DMS153 (cell line): ENCODE data around the gene GALNT2.

Source experiments
- DNase-seq: peaks from one replicate; lab custom pipeline; 2025; lab: John Stamatoyannopoulos, UW

Gene GALNT2

DNA sequence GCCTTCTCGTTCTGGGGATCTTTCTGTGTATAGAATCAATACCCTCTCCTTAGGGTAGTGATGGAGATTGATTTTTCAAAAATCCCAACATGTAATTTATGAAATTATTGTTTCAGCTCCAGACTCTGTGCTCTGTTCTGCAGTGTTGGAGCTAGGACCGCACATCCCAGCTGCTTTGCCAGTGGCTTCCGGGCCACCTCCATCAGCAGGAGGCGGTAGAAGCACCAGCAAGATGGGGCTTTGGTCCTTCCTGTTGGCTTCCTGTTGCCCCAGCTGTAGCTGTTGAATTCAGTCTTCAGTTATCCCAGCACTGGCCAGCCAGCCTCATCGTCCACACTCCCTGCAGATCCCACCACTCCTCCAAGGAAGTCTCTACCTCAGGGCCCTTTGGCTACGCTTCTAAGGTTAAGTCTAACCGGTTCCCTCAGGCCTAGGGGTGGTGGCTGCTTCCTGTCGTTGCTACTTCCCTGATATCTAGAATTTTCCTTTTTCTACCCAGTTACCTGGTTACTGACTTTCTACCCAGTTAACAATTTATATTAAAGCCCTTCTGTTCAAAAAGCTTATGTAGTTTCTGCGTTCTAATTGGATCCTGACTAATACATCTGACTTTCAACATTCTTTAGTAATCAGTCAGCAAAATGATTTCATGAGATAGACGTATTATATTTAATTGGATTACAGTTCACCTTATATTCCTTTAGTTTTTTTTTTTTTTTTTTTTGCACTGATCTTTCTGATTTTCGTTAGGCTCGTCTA lies 24.6 kb downstream of the GALNT2 start:
- DNase-seq, result no peak

DNA sequence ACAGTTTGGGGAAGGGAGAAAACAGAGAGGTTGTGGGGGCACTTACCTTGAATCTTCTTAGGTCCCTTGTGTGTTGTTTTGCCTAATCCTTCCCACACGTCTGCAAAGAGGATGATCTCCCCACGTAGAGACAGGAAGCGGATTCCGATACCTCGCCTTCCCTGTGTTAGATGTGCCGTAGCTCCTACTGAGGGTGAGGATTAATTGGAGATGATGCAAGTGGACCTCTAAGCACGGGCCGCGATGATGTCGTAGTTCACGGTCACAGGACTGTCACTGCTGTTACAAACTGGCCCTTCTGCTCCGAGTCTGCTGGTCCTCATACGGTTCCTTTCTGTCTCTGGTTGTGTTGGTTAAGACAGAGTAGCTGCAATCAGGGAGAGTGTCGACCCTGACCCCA lies 27.7 kb downstream of the GALNT2 start:
- DNase-seq, result no peak

DNA sequence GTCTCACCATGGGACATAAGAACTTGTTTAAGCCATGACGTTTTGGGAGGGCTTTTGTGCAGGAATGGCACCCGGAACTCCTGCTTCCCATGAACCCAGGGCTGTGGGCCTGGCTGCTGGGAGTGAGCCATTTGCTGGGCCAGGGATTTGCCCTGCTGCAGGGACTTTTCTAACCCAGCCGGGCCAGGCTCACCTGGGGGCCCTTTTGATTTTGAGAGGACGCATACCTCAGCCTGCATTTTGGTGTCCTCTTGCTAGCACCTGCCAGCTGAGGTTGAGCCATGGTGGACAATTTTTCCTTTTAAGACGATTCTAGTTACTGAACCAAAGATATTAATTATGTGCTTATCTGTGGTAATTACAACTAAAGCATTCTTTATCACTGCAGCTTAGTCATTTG lies 28.9 kb downstream of the GALNT2 start:
- DNase-seq, result no peak

DNA sequence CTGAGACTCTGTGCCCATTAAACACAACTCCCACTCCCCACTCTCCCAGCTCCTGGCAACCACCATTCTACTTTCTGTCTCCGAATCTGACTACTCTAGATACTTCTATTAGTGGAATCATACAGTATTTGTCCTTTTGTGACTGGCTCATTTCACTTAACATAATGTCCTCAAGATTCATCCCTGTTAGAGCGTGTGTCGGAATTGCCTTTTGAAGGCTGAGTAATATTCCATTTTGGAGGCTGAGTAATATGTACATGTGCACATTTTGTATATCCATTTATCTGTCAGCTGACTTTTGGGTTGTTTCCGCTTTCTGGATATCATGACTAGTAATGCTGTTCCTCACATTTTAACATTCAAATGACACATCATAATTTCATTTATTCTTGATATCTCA lies 30.3 kb downstream of the GALNT2 start:
- DNase-seq, result no peak

DNA sequence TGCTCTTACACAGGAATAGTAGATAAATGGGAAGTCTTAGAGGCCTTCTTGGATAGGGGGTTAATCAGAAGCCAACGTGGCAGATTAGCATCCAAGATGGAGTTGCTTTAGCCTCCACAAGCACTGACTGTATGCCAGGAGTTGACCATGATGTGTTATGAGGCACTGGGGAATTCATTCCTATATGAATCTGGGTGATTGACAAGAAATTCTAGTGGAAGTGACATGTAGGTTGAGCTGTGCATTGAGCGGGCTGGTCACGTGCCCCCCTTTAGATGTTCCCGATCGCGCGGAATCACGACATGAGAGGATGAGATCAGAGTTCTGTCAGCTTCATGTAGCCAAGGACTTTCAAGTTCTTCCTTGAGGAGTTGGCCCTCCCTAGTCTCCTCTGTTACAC lies 31.7 kb downstream of the GALNT2 start:
- no peak for DNase-seq

DNA sequence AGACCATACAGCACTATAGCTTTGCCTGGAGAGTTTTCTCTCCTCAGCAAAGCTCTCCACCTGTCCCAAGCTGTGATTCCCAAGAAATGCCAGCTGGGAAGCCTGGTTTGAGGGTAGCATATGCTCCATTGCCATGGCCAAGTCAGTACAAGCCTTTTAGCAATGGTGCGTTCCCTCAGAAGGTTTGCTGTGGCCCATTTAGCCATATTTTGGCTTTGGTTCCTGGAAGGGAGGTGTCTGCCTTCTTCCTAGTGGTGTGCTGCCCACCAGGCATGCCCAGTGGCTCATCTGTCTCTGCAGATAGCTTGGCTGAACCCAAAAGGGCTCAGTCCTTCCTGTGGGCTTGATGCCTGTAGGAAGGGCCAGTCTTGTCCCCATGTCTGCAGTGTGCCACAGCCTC lies 32.4 kb downstream of the GALNT2 start:
- DNase-seq, result no peak

DNA sequence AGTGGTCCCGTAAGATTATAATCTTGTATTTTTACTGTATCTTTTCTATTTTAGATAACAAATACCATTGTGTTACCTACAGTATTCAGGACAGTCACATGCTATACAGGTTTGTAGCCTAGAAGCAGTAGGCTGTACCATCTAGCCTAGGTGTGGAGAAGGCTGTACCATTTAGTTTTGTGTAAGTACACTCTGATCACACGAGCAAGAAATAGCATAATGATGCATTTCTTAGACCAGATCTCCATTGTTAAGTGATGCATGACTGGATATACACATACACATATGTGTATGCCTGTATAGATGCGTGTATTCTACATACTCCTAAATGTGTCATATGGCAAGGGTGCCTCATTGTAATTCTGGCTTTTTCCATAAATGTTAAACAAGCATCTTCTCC lies 33.9 kb downstream of the GALNT2 start:
- DNase-seq, result no peak

DNA sequence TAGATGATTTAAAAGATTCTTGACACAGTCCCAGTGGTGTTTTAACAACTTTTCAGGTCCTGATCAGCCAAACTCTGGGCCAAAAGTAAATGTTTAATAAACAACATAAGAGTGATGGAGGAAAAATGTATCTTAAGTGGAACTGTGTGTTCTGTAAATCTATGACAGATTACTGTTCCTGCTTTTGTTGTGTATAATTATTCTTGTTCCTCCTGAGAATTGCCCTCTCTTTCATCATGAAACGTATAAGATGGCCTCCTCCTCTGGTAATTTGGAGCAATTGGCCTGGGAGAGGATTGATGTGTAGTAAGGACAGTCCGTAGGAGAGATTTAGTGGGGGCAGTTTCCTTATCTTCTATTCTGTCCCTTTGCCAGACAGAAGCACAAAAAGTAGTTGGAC lies 34.5 kb downstream of the GALNT2 start:
- DNase-seq, result no peak

DNA sequence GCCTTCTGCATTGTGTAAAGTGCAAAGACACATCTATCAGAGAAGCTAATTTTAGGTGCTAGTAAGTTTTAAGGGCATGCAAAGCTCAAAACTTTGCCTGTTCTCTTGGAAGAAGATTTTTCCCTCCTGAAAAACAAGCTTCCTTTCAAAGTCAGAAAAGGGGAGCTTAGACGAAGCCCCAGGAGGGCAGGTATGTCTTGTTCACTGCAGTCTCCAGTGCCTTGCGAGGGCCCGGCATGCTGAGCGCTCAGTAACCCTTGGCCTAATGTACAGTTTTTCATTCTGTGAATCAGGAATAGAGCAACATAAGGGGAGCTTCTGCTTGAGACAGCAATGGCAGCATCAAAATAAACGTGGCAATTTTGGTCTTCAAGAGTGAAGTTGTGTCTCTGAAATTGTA lies 35.0 kb downstream of the GALNT2 start:
- DNase-seq, result no peak

DNA sequence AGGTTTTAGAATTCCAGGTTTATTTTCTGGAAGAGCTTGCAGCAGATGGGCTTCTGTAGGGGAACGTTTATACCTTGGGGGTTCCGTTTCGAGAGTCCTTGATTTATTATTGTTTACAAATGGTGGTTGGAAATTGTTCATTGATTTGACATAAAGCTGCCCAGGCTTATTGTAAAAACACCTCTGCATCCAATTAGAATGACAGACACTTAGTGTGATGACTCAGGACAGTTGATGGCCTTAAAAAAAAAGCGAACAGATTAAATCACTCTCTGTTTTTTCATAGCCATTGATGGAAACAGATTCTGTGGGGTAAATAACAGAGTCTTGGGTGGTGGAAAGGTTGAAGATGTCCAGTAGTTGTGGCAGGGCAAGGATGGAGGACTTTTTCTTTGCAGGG lies 35.4 kb downstream of the GALNT2 start:
- DNase-seq, result no peak

DNA sequence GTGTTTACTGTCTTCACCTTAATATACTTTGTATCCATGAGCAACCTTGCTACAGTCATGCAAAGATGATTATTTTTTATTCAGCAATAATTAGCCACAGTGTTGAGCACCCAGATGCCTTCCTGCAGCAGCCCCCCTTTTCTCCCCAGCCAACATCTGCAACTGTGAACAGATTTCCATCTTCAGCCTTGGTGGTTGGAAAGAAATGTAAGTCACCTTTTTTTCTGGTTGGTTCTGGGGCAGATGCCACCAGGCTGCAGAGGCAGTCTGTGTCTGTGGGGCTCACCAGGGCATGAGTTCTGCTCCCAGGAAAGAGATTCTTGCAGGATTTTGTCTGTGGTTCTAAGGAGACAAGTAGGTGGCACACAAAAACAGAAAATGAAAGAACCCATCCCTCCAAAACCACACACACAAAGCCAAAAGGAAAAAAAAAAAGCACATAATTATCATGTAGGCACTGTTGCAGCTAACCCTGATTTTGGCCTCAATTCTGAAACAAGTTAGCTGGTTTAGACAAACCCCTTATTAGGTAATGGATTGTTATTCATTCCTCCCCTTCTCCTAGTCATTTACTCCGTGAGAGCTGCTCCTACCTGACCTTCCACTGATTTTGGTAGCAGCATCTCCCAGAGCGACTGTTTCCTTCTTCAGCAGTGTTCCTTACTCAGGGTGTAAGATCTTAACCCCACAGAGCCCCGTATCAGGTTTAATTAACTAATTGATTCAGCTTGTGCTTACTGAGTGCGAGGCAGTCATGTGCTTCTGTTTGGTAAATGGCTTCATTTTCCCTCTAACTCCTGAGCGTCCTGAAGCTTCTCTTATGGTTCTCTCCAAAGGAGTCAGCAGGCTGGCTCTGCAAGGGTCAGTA lies 36.5 kb downstream of the GALNT2 start:
- DNase-seq, result no peak

DNA sequence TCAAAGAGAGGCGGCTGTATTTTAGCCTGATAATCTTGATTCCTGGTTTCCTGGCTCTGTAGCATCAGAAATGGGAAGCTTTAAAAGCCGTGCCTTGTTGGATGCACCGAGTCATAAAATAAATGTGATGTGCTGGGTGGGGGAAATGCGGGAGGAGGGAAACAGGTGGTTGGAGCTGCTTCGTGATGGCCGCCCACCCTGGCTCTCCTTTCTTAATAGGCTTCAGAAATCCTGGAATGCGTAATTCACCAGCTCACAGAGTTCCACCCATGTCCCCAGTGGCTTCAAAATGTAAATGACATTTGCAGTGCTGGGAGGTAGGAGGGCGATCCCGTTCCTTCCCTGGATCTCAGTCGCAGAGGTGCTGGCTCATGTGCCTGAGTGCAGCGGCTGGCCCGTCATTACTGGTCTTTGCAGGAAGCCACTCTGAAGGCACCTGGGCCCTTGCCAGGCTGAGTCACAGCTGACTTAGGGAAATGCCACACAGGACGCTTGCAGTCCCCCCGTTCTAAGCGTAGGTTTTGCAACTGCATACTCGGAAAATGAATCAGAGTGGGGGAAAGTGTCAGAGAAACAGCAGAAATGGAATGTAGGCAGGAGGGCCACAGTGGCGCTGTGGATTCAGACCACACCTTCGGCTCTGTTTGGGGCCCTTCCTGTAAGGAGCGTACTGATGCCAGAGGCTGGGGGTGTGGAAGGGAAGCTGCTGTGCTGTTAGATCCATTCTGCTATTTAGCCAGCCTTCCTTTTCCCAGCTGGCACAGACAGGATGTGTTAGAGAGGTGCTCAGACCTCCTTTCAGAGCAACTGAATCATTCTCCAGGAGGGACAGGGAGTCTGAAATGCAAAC lies 37.6 kb downstream of the GALNT2 start:
- peak; percentile 90 for DNase-seq

DNA sequence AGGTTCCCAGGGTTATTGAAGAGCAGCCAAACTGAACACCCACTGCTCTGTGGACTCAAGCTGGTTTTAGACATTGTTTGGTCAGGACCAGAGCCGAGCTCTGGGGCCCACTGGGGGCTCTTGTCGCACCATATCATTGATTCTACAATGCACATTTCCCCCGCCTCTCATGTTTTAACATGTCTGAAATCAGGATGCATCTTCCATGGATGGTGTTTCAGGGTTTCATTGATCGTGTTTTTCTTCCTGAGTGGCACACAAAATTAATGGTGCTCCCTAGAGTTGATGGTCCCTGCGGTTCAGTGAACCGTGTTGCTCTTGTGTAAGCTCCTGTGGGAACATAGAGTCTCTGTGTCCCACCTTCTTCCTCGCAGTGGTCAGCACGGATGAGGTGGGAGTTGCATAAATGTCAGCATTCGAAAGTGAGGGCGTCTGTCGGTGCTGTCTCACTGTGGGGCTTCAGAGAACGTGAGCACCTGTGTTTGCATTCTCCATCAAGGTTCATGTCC lies 38.3 kb downstream of the GALNT2 start:
- DNase-seq, result no peak

DNA sequence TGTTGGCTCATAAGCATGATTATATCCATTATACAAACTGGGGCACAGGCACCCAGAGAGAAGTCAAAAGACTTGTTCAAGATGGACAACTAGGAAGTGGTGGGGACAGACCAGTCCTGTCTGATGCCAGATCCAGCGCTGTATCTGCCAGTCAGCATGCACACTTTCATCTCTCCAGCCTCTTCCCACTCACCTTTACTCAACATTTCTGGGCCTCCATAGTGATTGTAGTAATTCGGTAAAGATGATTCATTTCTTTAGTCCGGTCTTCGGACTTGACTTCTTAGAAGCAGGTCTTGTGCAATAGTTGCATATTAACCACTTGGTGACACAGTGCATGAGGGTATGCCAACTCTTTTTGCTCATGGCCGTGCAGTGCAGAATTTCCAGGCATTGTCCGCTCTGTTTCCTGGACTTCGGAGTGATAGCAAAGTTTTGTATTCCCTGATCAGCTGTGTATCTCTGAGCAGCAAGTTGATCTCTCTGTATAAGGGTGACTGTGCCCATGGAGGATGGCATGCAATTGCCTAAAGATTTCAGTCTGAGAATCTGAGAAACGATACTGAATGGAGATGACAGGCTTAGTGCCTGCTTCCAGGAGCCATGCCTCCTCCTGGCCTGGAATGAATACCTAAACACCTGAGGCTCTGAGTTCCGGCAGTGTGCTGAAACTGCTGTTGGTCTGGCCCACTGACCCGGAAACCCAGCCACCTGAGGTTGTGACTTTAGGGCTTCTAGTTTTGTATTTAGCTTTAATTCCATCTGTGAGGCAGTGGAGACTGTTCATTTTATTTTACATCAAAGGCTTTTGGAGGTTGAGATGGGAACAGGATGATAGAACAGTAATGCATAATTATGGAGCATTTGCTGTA lies 39.0 kb downstream of the GALNT2 start:
- no peak for DNase-seq

DNA sequence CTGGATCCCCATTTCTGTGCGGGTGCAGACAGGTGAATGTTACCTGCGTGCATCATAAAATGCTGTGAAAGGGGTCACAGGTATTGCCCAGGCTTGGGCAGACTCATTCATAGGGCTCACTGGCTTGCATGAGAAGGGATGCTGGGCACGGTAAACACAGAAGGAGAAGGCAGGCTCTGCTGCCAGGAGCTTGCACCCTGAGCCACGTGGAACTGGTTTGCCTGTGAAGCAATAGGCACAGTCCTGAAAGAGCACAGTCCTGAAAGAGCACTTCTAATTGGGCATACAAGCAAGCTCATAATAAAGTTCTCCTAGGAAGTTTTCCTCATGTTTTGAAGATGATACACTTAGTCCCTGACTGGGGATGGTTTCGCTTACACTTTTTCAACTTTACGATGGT lies 40.9 kb downstream of the GALNT2 start:
- no peak for DNase-seq

DNA sequence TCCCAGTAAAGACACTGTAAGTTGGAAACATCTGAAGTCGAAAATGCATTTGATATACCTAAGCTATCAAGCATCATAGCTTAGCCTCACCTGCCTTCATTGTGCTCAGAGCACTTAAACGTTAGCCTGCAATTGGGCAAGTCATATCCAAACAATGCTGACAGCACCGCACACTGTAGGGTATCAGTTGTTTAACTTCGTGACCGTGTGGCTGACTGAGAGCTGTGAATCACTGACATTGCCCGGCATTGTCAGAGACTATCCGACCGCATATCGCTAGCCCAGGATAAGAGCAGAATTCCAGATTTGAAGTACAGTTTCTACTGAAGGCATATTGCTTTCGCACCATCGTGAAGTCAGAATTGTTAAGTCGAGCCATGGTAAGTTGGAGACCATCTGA lies 41.5 kb downstream of the GALNT2 start:
- no peak for DNase-seq

DNA sequence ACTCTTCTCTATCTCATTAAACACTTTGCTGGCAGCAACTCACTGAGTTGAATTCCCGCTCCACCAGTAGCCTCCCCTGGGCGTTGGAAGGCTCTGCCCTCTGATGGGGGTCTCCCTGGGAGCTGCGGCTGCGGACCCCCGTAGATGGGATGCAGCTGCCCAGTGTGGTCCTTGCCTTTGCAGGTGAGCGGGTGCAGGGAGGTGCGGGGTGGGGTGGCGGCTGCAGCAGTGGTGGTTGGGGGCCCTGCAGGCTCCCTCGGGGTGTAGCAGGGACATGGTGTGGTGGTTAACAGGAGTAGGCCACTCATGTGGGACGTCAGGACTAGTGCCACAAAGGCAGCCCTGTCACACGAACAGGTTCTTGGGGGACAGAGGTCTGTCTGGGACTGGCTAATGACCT lies 42.0 kb downstream of the GALNT2 start:
- DNase-seq, result no peak

DNA sequence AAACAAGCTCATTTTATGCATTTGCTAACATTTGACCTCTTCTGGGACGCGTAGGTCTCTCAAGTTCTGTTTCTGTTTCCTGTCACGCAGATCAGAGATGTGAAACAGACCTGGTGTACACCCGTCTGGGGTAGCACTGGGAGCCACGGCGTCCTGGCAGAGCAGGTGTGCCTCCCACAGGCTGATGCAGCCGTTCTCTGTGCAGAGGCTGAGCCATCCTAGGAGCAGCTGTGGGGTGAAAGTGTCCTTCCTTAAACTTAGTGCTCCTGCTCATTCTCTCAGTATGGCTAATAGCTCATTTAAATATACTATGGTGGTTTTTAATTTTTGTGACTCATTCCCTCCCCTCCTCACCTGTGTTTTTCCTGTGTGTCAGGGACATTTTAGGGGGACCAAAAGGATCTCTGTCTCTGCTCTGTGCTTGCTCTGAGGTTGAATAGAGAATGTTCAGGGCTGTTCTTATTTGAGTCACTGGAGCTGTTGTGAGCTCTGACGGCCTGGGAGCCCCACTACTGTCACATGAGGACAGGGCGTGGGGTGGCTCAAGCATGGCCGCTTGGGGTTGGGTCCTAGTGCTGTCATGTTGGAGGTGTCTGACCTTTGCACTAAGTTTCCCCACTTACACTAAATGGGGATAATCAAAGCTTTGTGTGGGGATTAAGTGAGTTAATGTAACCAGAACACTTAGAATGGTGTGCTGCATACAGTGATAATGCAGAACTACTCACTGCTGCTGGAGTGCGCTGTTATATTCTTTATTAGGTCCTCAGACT lies 43.0 kb downstream of the GALNT2 start:
- peak; percentile 32 for DNase-seq

DNA sequence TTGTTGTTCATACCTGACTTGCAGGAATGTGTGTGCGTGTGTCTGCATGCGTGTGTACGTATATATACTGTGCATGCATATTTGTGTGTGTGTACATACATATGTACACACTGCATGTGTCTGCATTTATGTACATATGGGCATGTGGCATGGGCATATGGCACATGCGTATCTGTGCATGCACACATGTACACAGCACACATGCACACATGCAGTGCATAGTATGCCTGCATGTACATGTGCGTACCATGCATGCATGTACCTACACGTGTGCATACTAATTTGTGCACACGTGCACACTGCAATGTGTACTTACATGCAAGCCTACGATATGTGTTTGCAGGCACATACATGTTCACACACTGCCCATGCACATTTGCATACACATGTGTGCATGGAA lies 43.9 kb downstream of the GALNT2 start:
- no peak for DNase-seq

DNA sequence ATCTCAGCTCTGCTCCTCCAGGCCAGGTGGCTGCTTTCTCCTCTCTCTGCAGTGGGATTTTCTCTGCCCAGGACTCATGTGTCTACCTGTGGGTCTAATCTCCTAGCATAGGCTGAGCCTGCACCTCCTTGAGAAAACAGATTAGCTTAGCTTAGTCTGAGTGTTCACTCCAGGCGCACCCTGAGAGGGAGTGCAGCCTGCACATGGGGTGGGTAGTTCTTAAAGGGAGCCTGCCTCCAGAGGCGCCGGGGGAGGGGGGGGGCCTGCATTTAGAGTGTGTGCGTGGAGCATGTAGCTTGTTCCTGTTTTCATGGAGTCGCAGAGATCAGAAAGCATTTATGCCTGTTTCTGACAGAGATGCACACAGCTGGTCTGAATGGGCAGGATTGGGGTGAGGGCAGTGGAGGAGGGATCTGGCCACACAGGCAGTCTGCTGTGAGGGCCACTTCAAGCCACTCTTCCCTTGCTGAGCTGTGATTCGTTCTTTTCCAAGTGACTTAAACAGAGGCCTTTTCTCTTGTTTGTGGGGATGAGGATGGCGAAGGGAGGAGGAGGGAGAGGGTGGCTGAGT lies 45.2 kb downstream of the GALNT2 start:
- DNase-seq, result no peak
